Measurements from ENCODE around the gene UTP14A. TPM values are rescaled to one million over a fixed set of nuclear protein-coding genes. Genes with fewer than 3 reads are reported as not detected.

The UTP14A gene
- total and polyA plus RNA-seq, 2 donors (not counting 1 experiment from before 2014, with no cell fraction given): 6.0 to 21.5 TPM

DNA sequence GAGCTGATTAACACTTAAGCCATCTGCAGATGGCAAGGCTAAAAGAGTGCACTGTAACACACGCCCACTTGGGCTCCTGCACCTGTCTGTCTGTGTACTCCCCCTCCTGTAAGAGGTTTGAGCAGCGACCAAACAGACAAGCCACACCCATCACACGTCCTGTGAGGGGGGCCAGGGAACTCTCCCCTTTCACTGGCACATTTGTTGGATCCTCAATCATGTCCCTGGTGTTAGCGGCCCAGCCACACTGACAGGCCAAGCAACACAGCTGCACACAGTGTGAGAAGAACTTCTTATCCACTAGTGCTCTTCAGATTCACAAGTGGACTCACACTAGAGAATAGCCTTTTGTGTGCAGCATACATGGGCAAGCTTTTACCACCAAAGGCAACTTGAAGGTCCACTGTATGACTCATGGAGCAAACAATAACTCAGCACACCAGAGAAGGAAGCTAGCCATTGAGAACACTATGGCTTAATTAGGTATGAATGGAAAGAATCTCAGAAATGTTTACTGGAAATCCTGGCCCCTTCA is 29.1 kb upstream of the UTP14A start:
- peaks cover 3% of the 10 kb centered on the region for H3K9me3 Mint-ChIP-seq (ENCODE audit: insufficient read depth)
- H3K27me3 ChIP-seq (replicated peaks in 1 of 4; ENCODE audit: control extremely low read depth in 1 of 4, control insufficient read depth in 3 of 4, insufficient read depth in 4 of 4, low read length in 3 of 4): no peaks in the 10 kb centered on the region
- no peaks in the 10 kb centered on the region for H3K27me3 Mint-ChIP-seq
- no peaks in the 10 kb centered on the region for H4K20me1 ChIP-seq (ENCODE audit: control insufficient read depth, insufficient read depth, low read length, poor library complexity, severe bottlenecking)
- H3K4me1 ChIP-seq (ENCODE audit: control insufficient read depth in 2 of 2, insufficient read depth in 2 of 2, low read length in 2 of 2): no peaks in the 10 kb centered on the region
- TF ChIP-seq, protein P1, sequence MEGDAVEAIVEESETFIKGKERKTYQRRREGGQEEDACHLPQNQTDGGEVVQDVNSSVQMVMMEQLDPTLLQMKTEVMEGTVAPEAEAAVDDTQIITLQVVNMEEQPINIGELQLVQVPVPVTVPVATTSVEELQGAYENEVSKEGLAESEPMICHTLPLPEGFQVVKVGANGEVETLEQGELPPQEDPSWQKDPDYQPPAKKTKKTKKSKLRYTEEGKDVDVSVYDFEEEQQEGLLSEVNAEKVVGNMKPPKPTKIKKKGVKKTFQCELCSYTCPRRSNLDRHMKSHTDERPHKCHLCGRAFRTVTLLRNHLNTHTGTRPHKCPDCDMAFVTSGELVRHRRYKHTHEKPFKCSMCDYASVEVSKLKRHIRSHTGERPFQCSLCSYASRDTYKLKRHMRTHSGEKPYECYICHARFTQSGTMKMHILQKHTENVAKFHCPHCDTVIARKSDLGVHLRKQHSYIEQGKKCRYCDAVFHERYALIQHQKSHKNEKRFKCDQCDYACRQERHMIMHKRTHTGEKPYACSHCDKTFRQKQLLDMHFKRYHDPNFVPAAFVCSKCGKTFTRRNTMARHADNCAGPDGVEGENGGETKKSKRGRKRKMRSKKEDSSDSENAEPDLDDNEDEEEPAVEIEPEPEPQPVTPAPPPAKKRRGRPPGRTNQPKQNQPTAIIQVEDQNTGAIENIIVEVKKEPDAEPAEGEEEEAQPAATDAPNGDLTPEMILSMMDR (IDR thresholded peaks at IDR 0.05): no peak
- no peak for TF ChIP-seq EZH2 (IDR thresholded peaks at IDR 0.05; ENCODE audit: borderline replicate concordance, insufficient read depth, low read depth, low read length, poor library complexity, severe bottlenecking)
- no peak overlapping the region for H3K27ac Mint-ChIP-seq
- DNase-seq (no peak), ATAC-seq (ENCODE audit: low read depth) (no peak)
- no peak overlapping the region for H3K4me3 Mint-ChIP-seq
- H3K4me3 ChIP-seq (ENCODE audit: control extremely low read depth in 1 of 5, extremely low read depth in 1 of 5, insufficient read depth in 1 of 5, low read depth in 2 of 5, low read length in 4 of 5): no peak overlapping the region
- no peak overlapping the region for H3K9ac ChIP-seq (ENCODE audit: low read length)
- H3K4me1 Mint-ChIP-seq: no peaks in the 10 kb centered on the region
- ChIA-PET CTCF (no interaction called here), POLR2A (interaction anchor here (0.6 kb wide), 1 partner anchor 246 kb away, joined by 4 read pairs; no protein-coding TSS in a partner anchor)
- H3K36me3 ChIP-seq (replicated peaks in 1 of 2; ENCODE audit: control extremely low read depth in 1 of 2, control insufficient read depth in 1 of 2, extremely low read depth in 1 of 2, insufficient read depth in 2 of 2, low read length in 1 of 2): no peaks in the 10 kb centered on the region
- H3K9me3 ChIP-seq (ENCODE audit: control extremely low read depth in 1 of 3, control insufficient read depth in 2 of 3, insufficient read depth in 1 of 3, low read length in 2 of 3): no peaks in the 10 kb centered on the region
- H3K79me2 ChIP-seq (ENCODE audit: control insufficient read depth, insufficient read depth, low read length): no peaks in the 10 kb centered on the region
- H2AFZ ChIP-seq (ENCODE audit: insufficient read depth, low read depth, low read length, poor library complexity, severe bottlenecking): no peak overlapping the region
- H3K27ac ChIP-seq (ENCODE audit: low read length in 2 of 2): no peak overlapping the region
- no peak overlapping the region for H3K4me2 ChIP-seq (replicated peaks; ENCODE audit: low read depth, low read length, poor library complexity, severe bottlenecking)
- intact Hi-C loops (cut with micrococcal nuclease): no loop called here
- no CpG with 5 or more reads among the region's 4 CpGs for WGBS (ENCODE audit: insufficient coverage)

DNA sequence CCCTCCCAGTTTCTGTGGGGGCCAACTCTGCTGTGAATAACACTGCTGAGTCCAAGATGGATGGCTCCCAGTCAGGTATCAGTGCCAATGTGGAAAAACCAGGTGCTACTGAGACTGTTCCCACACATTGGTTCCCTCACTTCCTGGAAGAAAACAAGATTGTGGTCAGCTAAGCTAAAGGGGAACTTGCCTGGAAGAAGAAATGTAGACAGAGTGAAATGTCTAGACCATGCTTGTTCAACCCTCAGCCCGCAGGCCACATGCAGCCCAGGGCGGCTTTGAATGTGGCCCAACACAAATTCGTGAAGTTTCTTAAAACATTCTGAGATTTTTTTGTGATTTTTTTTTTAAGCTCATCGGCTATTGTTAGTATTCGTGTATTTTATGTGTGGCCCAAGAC is 28.6 kb upstream of the UTP14A start:
- no peak overlapping the region for H3K4me3 ChIP-seq (ENCODE audit: control extremely low read depth in 1 of 5, extremely low read depth in 1 of 5, insufficient read depth in 1 of 5, low read depth in 2 of 5, low read length in 4 of 5)
- ChIA-PET CTCF (no interaction called here), POLR2A (interaction anchor here (0.6 kb wide), 1 partner anchor 246 kb away, joined by 4 read pairs; no protein-coding TSS in a partner anchor)
- H3K36me3 ChIP-seq (replicated peaks in 1 of 2; ENCODE audit: control extremely low read depth in 1 of 2, control insufficient read depth in 1 of 2, extremely low read depth in 1 of 2, insufficient read depth in 2 of 2, low read length in 1 of 2): no peaks in the 10 kb centered on the region
- no peak overlapping the region for H3K27ac ChIP-seq (ENCODE audit: low read length in 2 of 2)
- TF ChIP-seq EZH2 (IDR thresholded peaks at IDR 0.05; ENCODE audit: borderline replicate concordance, insufficient read depth, low read depth, low read length, poor library complexity, severe bottlenecking): no peak
- TF ChIP-seq, protein P1 (IDR thresholded peaks at IDR 0.05): no peak
- H3K79me2 ChIP-seq (ENCODE audit: control insufficient read depth, insufficient read depth, low read length): no peaks in the 10 kb centered on the region
- no peaks in the 10 kb centered on the region for H3K4me1 ChIP-seq (ENCODE audit: control insufficient read depth in 2 of 2, insufficient read depth in 2 of 2, low read length in 2 of 2)
- Mint-ChIP-seq H3K27ac (no peak overlapping the region), H3K4me3 (no peak overlapping the region), H3K27me3 (peaks cover 3% of the 10 kb centered on the region), H3K9me3 (ENCODE audit: insufficient read depth) (peaks cover 3% of the 10 kb centered on the region), H3K4me1 (no peaks in the 10 kb centered on the region)
- DNase-seq (no peak), ATAC-seq (ENCODE audit: low read depth) (no peak)
- no peaks in the 10 kb centered on the region for H4K20me1 ChIP-seq (ENCODE audit: control insufficient read depth, insufficient read depth, low read length, poor library complexity, severe bottlenecking)
- WGBS (ENCODE audit: insufficient coverage): no CpG with 5 or more reads among the region's 5 CpGs
- H3K27me3 ChIP-seq (replicated peaks in 1 of 4; ENCODE audit: control extremely low read depth in 1 of 4, control insufficient read depth in 3 of 4, insufficient read depth in 4 of 4, low read length in 3 of 4): no peaks in the 10 kb centered on the region
- intact Hi-C loops (cut with micrococcal nuclease): no loop called here
- no peak overlapping the region for H2AFZ ChIP-seq (ENCODE audit: insufficient read depth, low read depth, low read length, poor library complexity, severe bottlenecking)
- H3K9me3 ChIP-seq (ENCODE audit: control extremely low read depth in 1 of 3, control insufficient read depth in 2 of 3, insufficient read depth in 1 of 3, low read length in 2 of 3): no peaks in the 10 kb centered on the region
- no peak overlapping the region for H3K4me2 ChIP-seq (replicated peaks; ENCODE audit: low read depth, low read length, poor library complexity, severe bottlenecking)
- H3K9ac ChIP-seq (ENCODE audit: low read length): no peak overlapping the region

Measured in B cell (primary cell).